ENCODE measurements around the gene TDRD6. TPM values are rescaled to one million over a fixed set of nuclear protein-coding genes. Genes with fewer than 3 reads are reported as not detected.
A peak's percentile ranks its signal among the peaks of the same experiment; 100 is the strongest.
"Not testable (repeated sequence)": the region's sequence is repeated elsewhere in the genome, so short reads cannot be mapped to it uniquely, and the experiment has no call there.

Gene TDRD6, protein sequence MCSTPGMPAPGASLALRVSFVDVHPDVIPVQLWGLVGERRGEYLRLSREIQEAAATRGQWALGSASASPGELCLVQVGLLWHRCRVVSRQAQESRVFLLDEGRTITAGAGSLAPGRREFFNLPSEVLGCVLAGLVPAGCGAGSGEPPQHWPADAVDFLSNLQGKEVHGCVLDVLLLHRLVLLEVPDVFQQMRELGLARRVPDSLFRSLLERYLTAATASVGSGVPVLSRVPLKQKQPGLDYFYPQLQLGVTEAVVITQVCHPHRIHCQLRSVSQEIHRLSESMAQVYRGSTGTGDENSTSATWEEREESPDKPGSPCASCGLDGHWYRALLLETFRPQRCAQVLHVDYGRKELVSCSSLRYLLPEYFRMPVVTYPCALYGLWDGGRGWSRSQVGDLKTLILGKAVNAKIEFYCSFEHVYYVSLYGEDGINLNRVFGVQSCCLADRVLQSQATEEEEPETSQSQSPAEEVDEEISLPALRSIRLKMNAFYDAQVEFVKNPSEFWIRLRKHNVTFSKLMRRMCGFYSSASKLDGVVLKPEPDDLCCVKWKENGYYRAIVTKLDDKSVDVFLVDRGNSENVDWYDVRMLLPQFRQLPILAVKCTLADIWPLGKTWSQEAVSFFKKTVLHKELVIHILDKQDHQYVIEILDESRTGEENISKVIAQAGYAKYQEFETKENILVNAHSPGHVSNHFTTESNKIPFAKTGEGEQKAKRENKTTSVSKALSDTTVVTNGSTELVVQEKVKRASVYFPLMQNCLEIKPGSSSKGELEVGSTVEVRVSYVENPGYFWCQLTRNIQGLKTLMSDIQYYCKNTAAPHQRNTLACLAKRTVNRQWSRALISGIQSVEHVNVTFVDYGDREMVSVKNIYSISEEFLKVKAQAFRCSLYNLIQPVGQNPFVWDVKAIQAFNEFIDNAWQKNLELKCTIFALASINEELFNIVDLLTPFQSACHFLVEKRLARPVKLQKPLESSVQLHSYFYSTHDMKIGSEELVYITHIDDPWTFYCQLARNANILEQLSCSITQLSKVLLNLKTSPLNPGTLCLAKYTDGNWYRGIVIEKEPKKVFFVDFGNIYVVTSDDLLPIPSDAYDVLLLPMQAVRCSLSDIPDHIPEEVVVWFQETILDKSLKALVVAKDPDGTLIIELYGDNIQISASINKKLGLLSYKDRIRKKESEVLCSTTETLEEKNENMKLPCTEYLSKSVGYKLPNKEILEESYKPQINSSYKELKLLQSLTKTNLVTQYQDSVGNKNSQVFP (N-terminal part only)
- total RNA-seq (not detected), total RNA-seq (0 reads per million in 2 donors)

DNA sequence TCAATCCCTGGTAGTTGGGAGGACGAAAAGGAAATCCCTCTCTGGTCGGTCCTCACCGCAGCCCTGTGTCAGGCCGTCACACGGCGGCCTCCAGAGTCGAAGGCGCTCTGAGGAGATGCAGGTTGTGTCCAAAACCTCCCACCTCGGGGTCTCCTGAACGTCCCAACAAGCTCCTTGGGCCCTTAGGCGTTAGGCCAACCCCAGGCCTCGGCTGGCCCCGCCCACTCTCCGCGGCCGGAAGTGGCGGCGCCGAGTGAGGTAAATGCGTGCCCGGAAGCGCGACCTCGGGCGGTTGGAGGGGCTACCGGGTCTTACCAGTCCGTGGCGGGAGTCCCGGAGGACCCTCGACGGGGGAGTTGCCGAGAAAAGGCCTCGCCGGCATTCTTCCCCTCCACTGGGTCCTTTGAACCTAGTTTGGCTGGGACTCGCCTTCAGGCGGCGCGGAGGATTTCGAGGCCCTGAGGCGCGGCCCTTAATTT, at the start of gene TDRD6:
TSS of gene TDRD6 (plus strand) at position 267 of the 479 bp plus-strand sequence. CDS start 244 bp downstream, outside the sequence.
- H3K27me3 Mint-ChIP-seq, result peaks cover 29% of the 10 kb centered on the region
- no peaks in the 10 kb centered on the region for H3K9me3 ChIP-seq (ENCODE audit: control insufficient read depth, low read length, poor library complexity, severe bottlenecking)
- H3K4me1 Mint-ChIP-seq, result peaks cover 3% of the 10 kb centered on the region
- ATAC-seq (no peak), DNase-seq (no peak)
- no peak within 1 kb of the TSS for H3K4me3 Mint-ChIP-seq
- no peak within 1 kb of the TSS for H3K27ac Mint-ChIP-seq
- no peaks in the 10 kb centered on the region for H3K36me3 Mint-ChIP-seq (ENCODE audit: low read depth)

DNA sequence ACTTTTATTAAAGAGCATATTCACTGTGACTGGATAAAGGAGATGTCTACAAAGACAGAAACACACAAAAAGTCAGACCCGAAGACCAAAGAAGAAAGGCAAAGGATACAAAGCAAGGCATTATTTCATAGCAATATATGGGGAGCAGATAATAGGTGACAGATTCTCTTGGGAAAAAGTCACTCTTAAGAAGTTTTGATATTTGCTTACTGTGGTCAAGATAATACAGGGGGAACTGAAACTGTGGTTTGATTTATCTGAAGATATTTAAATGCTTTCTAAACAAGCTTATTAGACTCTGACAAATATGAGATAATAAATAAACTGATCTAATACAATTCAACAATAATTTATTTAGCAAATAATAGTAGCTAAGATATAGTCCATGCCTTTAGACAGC, 49.8 kb upstream of the TDRD6 start:
- ATAC-seq, result no peak
- Mint-ChIP-seq H3K36me3 (ENCODE audit: low read depth) (no peaks in the 10 kb centered on the region), H3K4me3 (no peak overlapping the region), H3K27me3 (peaks cover 26% of the 10 kb centered on the region), H3K4me1 (no peaks in the 10 kb centered on the region), H3K27ac (no peak overlapping the region)
- no peak for DNase-seq
- H3K9me3 ChIP-seq (ENCODE audit: control insufficient read depth, low read length, poor library complexity, severe bottlenecking), result no peaks in the 10 kb centered on the region

DNA sequence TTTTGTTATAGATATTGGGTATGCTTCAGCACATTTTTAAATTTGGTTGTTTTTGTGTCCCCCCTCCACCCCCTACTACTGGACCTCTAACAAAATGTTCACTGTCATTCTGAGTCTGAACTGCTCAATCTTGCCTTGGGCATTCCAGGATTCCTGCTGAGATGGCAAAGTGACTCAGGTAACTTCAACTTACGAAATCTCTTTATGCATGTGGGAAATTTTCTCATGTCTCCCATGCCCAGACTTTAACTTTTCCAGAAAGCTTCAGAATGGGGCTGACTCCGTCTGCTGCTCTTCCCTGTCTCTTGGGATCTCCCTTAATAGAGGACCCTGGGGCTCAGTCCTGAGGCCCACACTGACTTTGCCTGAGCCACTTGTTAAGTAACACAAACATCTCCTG, 49.0 kb upstream of the TDRD6 start:
- ATAC-seq (no peak), DNase-seq (no peak)
- H3K27ac Mint-ChIP-seq, result no peak overlapping the region
- peaks cover 26% of the 10 kb centered on the region for H3K27me3 Mint-ChIP-seq
- H3K4me1 Mint-ChIP-seq, result no peaks in the 10 kb centered on the region
- no peaks in the 10 kb centered on the region for H3K9me3 ChIP-seq (ENCODE audit: control insufficient read depth, low read length, poor library complexity, severe bottlenecking)
- no peaks in the 10 kb centered on the region for H3K36me3 Mint-ChIP-seq (ENCODE audit: low read depth)
- H3K4me3 Mint-ChIP-seq, result no peak overlapping the region

DNA sequence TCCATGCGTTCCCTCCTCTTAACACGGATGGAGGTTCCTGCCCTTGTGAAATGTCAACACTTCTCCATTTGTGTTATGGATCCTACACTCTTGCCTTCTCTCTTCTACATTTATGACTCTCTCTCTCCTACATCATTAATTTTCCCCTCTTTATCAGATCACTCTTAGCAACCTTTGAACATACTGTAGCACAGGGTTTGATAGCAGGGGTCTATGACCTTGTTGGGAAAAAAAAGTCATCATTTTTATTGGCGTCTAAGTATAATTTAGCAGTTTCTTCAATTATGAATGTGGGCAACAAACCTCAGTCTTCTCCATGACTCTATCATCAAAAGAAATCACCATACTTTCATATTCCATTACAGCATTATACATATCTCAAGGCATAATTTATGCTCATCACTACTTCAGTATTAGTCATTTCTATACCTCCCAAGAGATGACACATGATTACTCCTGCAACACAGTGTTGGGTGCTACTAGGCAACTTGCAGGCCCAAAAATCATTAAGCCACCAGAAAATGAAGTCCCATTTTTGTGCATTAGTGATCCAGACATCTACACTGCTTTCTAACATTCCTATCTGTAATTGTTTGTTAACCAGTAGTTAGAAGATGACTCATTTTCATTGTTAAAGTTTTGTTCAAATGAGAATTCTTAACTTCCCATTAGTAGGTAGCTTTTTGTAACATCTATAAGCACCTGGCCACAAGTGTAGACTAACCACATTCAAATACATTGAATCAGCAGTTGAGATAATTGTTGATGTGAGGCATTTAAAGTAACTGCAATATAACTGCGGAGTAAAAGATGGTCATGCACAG, 44.5 kb upstream of the TDRD6 start:
- DNase-seq, result no peak
- H3K4me3 Mint-ChIP-seq, result no peak overlapping the region
- no peak for ATAC-seq
- H3K36me3 Mint-ChIP-seq (ENCODE audit: low read depth), result no peaks in the 10 kb centered on the region
- no peaks in the 10 kb centered on the region for H3K9me3 ChIP-seq (ENCODE audit: control insufficient read depth, low read length, poor library complexity, severe bottlenecking)
- H3K27me3 Mint-ChIP-seq, result peaks cover 13% of the 10 kb centered on the region
- H3K4me1 Mint-ChIP-seq, result no peaks in the 10 kb centered on the region
- no peak overlapping the region for H3K27ac Mint-ChIP-seq

DNA sequence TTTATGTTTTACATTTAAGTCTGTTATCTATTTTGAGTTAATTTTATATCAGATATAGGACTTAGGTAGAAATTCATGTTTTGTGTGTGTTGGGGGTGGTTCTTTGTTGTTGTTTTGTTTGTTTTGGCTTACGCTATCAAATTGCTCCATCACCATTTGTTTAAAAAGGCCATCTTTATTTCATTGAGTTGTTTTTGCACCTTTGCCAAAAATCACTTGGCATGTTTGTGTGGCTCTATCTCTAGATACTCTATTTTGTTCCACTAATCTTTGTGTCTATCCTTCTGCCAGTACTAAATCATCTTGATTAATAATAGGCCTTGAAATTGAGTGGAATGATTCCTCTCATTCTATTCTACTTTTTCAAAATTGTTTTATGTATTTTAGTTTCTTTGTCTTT, 42.4 kb upstream of the TDRD6 start:
- no peak overlapping the region for H3K27ac Mint-ChIP-seq
- no peak overlapping the region for H3K4me3 Mint-ChIP-seq
- H3K9me3 ChIP-seq (ENCODE audit: control insufficient read depth, low read length, poor library complexity, severe bottlenecking), result no peaks in the 10 kb centered on the region
- no peaks in the 10 kb centered on the region for H3K4me1 Mint-ChIP-seq
- H3K36me3 Mint-ChIP-seq (ENCODE audit: low read depth), result peaks cover 2% of the 10 kb centered on the region
- H3K27me3 Mint-ChIP-seq, result peaks cover 6% of the 10 kb centered on the region
- no peak for ATAC-seq
- DNase-seq, result no peak

DNA sequence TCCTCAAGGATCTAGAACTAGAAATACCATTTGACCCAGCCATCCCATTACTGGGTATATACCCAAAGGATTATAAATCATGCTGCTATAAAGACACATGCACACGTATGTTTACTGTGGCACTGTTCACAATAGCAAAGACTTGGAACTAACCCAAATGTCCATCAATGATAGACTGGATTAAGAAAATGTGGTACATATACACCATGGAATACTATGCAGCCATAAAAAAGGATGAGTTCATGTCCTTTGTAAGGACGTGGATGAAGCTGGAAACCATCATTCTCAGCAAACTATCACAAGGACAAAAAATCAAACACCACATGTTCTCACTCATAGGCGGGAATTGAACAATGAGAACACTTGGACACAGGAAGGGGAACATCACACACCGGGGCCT, 39.6 kb upstream of the TDRD6 start:
- H3K4me1 Mint-ChIP-seq; H3K27ac Mint-ChIP-seq; DNase-seq; H3K36me3 Mint-ChIP-seq (ENCODE audit: low read depth); ATAC-seq; H3K4me3 Mint-ChIP-seq; H3K9me3 ChIP-seq (ENCODE audit: control insufficient read depth, low read length, poor library complexity, severe bottlenecking): not testable (repeated sequence)
- peaks cover 25% of the 10 kb centered on the region for H3K27me3 Mint-ChIP-seq

DNA sequence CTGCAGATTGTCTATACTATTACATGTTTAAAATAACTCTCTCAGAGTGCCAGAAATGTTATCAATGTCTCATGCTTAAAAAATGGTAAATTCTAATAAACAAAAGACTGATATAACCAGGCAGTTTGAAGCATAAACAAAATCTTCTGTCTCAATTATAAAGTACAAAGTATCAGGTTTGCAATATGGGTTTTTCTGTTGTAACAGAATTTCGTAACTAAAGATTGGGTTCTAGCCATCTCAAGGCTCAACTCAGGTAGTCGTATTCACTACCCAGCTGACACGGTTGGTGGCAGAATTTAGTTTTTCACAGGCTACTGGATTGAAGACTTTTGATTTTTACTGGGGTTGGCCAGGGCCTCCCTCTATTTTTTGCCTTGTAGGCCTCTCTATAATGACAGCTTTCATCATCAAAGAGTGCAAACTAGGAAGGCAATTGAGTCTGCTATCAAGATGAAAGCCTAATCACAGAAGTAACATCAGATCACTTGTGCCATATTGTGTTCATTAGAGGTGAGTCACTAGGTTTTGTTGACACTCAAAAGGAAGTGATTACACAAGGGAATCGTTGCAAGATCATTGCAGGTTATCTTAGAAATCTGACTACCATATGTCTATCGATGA, 38.7 kb upstream of the TDRD6 start:
- H3K27ac Mint-ChIP-seq, result no peak overlapping the region
- peaks cover 13% of the 10 kb centered on the region for H3K4me1 Mint-ChIP-seq
- no peaks in the 10 kb centered on the region for H3K9me3 ChIP-seq (ENCODE audit: control insufficient read depth, low read length, poor library complexity, severe bottlenecking)
- DNase-seq, result no peak
- no peak for ATAC-seq
- H3K4me3 Mint-ChIP-seq, result no peak overlapping the region
- peaks cover 33% of the 10 kb centered on the region for H3K27me3 Mint-ChIP-seq
- H3K36me3 Mint-ChIP-seq (ENCODE audit: low read depth), result peaks cover 5% of the 10 kb centered on the region

DNA sequence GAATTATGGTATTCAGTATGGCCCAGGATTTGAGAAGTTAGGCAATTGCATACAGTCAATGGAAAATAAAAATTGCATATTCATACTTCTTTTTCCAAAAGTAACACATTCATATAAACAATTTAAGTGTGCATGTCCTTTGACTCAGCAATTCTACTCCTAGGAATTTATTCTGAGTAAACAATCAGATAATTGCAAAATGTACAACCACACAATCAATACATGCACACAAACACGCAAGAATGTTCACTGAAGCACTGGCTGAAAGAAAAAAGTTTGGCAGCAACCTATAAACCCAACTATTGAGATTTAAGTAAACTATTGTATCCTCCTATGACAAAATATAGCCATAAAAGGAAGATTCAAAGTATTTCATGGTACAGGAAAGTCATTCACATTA, 36.7 kb upstream of the TDRD6 start:
- peaks cover 5% of the 10 kb centered on the region for H3K36me3 Mint-ChIP-seq (ENCODE audit: low read depth)
- H3K4me1 Mint-ChIP-seq, result peaks cover 13% of the 10 kb centered on the region
- no peak overlapping the region for H3K27ac Mint-ChIP-seq
- no peaks in the 10 kb centered on the region for H3K9me3 ChIP-seq (ENCODE audit: control insufficient read depth, low read length, poor library complexity, severe bottlenecking)
- ATAC-seq (no peak), DNase-seq (no peak)
- H3K4me3 Mint-ChIP-seq, result no peak overlapping the region
- peaks cover 50% of the 10 kb centered on the region for H3K27me3 Mint-ChIP-seq

DNA sequence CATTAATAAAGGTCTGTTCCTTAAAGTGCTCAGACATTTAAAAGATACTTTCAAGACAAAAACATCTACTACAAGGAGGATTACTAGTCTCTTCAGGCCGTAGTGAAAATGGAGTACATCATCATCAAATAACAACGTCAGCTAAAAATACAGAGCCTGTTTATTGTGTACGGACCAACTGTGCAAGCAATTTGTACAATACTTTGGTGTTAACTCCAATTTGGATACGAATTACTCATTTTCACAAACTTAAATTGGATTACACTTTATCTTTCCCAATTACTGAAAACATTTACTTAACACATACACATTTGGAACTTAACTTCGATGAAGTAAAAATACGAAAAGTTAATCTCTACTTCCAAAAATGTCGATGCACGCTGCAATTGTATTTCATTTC, 35.9 kb upstream of the TDRD6 start:
- ATAC-seq, result no peak
- peak overlapping the region; percentile 93 for H3K4me3 Mint-ChIP-seq
- no peak for DNase-seq
- no peaks in the 10 kb centered on the region for H3K9me3 ChIP-seq (ENCODE audit: control insufficient read depth, low read length, poor library complexity, severe bottlenecking)
- H3K4me1 Mint-ChIP-seq, result peaks cover 13% of the 10 kb centered on the region
- peaks cover 50% of the 10 kb centered on the region for H3K27me3 Mint-ChIP-seq
- H3K27ac Mint-ChIP-seq, result no peak overlapping the region
- peaks cover 5% of the 10 kb centered on the region for H3K36me3 Mint-ChIP-seq (ENCODE audit: low read depth)

DNA sequence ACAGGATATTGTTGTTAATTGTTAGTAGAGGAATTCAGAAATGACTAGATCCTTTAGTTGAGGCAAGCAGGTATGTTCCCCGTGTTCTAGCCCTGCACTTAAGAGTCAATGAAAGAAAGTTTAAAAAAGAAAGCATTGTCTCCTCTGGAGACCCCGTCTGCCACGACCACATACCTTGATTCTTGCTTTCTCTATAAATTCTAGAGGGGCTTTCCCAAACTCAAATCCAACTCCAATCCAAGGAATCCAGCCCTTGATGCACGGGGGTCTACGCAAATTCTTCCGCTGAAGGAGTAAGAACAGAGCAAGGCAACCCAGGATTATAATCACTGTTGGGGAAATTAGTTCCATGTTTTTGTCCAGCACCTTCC, 35.5 kb upstream of the TDRD6 start:
- Mint-ChIP-seq H3K4me1 (peaks cover 13% of the 10 kb centered on the region), H3K27ac (no peak overlapping the region), H3K4me3 (peak overlapping the region; percentile 93), H3K27me3 (peaks cover 50% of the 10 kb centered on the region), H3K36me3 (ENCODE audit: low read depth) (peaks cover 5% of the 10 kb centered on the region)
- H3K9me3 ChIP-seq (ENCODE audit: control insufficient read depth, low read length, poor library complexity, severe bottlenecking), result no peaks in the 10 kb centered on the region
- DNase-seq, result no peak
- ATAC-seq, result no peak

DNA sequence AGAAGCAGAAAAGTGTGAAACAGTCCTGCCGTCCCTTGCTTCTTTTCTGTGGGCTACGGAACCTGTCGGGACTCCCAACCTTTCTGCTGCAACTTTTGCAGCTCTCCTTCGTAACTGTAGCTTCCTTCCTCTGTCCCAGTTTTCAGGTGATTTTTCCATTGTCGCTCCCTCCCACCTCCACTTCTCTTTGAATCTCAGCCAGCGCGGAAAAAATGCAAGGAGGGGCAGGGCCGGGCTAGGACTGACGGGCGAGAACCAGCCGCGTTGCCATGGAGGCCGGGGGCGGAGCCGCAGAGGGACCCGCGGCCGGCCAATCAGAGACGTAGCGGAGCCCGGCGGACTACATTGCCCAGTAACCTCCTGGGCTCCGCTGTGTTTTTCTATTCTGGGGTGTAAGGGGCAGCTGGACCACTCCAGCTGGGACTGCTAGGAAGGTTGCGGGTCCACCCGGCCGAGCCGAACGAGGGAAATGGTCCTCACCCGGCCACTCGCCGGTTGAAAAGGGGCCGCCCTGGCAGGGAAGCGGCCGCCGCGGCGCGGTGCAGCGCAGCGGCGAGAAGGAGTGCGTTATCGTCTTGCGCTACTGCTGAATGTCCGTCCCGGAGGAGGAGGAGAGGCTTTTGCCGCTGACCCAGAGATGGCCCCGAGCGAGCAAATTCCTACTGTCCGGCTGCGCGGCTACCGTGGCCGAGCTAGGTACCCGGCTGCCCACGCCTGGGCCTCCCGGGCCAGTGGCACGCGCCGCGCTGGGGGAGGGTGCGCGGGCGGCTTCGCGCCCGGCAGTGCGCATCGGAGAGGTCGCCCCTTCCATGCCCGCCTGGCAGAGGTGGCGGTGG, 34.9 kb upstream of the TDRD6 start, which contains the start of the genes CYP39A1 and SLC25A27:
TSS of gene CYP39A1 (minus strand) at position 216 of the 836 bp plus-strand sequence. CDS start 236 bp downstream, outside the sequence.
TSS of gene SLC25A27 (plus strand) at position 373 of the 836 bp plus-strand sequence. CDS start at position 591, 218 bp downstream.
- H3K9me3 ChIP-seq (ENCODE audit: control insufficient read depth, low read length, poor library complexity, severe bottlenecking), result no peaks in the 10 kb centered on the region
- peaks cover 13% of the 10 kb centered on the region for H3K4me1 Mint-ChIP-seq
- ATAC-seq, result peak; percentile 100
- H3K27me3 Mint-ChIP-seq, result peaks cover 50% of the 10 kb centered on the region
- H3K4me3 Mint-ChIP-seq, result peak within 1 kb of the TSS; percentile 93
- peaks cover 5% of the 10 kb centered on the region for H3K36me3 Mint-ChIP-seq (ENCODE audit: low read depth)
- DNase-seq, result peak; percentile 38 to 64 (median 44)
- no peak within 1 kb of the TSS for H3K27ac Mint-ChIP-seq
